HG03045 (cell line): ENCODE data around the gene RFK.
"Not testable (repeated sequence)": the region's sequence is repeated elsewhere in the genome, so short reads cannot be mapped to it uniquely, and the experiment has no call there.

Experiments
- ATAC-seq: cut with Tn5 transposase; IDR thresholded peaks from one replicate; pipeline ENCODE4 v1.9.1; 2021; ENCODE audit warnings: mild to moderate bottlenecking, moderate library complexity; ENCODE audit not compliant: unreplicated experiment

RFK gene

DNA sequence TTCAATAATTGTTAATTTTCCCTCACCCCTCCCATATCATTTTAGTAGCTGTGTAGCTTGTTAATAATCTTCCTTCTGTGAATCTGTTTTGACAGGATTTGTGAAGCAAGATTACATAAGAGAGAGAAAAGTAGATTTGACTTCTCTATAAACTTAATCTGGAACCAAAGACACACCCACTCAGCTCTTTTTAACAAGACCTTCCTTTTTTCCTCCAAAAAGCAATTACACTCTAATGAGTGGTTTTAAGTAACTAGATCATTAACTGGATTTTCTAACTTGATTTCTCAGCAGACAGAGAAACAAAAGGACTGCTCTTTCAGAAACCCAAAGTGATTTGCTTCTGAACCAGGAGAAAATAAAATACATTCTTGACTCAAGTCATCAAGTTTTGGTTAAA, 21.9 kb downstream of the RFK start:
- ATAC-seq = no peak

DNA sequence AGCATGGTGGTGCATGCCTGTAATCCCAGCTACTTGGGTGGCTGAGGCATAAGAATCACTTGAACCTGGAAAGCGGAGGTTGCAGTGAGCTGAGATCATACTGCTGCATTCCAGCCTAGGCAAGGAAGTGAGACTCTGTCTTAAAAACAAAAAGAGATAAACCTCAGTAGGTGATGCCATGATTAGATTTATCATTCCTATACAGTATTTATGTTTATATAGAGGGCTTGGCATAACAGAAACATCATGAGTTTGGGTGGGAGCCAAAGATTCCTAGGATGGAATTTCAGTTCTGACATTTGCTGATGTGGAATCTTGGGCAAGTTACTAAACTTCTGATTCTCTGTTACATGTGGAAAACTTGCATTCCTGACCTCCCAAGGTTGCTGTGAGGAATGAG, 22.3 kb downstream of the RFK start:
- no peak for ATAC-seq

DNA sequence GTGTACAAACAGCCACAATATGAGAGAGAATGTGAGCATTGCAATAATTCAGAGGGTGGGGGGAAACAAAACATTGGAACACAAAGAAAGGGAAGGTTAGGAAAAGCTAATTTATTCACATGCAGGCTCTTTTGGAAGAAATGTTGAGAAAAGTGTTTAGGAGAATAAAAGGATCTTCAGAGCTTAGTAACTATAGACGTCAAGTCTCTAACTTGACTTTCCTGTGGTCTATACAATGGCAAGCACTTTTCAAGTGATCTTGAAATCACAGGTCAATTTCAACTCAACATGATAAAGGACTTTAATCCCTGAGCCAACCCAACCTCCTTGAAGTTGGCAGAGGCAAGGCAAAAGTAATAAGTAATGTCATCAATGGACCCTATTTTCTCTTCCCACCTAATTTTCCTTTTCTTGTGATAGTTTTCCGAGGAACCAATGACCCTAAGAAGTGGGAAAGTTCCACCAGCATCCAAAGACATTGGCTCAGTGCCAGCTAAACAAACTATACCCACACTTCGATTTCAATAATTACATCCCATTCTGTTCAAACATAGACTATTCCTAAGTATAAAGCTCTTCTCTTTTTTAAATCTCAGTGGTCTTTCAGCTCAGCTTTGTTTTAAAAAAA, 23.7 kb downstream of the RFK start:
- no peak for ATAC-seq

DNA sequence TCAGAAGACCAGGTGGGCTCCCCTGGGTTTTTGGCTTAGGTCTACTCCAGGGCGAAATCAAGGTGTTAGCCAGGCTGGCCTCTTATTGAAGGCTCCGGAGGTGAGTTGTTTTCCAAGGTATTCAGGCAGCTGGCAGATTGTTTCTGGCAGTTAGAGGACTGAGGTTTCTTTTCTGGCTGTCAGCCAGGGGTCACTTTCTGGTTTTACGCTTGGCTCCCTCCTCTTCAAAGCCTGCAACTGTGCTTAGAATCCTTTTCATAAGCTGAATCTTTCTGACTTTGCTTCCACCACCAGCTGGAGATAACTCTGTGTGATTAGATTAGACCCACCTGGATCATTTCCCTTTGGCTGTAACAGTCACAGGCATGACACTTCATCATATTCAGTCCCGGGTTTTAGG, 24.6 kb downstream of the RFK start:
- ATAC-seq = no peak

DNA sequence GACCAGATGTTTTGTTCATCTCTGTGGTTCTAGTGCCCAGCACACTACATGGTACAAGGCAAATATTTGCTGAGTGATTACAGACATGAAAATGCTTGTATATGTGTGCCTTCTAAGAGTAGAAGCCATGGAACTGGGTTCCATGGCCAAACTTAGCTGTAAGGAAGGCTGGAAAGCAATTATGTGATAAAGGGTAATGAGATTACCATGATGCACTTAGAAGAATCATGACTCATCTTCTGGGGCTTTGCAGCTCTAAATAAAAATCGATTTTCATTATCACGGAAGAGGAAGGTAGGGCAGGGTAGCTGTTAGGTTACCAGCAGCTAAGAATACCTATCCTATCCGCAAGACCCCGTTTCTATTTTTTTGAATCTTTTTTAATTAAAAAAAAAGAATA, 28.0 kb downstream of the RFK start:
- ATAC-seq = no peak

DNA sequence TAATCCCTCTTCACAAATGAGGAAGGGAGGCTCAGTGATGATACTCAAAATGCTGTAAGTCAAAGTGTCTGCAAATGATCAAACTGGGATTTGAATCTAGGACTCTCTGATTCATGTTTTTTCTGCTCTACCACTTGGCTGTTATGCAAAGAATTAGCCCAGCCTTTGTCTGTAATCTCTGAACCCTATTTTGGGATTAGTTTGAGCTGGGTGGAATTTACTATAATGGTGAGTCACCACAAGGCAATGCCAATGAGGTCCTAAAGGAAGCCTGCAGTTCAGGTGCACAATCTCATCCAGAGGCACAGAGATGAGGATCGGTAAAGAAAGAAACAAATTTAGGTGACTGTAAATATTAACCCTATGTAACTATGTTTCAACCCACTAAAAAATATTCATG, 29.2 kb downstream of the RFK start:
- no peak for ATAC-seq

DNA sequence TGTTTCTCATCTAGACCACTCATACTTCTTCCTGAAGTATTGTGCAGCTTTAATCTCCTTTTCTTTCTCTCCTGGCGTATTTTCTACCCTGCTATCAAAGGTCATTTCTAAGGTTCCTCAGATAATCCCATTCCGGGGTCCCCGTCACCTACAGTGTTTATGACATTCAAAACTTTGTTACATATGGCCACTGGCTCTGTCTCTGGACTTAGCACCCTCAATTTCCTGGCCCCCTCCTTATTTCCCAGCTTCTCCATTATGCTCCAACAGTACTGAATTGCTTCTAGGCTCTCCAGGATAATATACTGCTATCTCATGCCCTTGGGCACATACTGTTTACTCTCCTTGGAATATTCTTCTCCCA, 31.2 kb downstream of the RFK start:
- no peak for ATAC-seq

DNA sequence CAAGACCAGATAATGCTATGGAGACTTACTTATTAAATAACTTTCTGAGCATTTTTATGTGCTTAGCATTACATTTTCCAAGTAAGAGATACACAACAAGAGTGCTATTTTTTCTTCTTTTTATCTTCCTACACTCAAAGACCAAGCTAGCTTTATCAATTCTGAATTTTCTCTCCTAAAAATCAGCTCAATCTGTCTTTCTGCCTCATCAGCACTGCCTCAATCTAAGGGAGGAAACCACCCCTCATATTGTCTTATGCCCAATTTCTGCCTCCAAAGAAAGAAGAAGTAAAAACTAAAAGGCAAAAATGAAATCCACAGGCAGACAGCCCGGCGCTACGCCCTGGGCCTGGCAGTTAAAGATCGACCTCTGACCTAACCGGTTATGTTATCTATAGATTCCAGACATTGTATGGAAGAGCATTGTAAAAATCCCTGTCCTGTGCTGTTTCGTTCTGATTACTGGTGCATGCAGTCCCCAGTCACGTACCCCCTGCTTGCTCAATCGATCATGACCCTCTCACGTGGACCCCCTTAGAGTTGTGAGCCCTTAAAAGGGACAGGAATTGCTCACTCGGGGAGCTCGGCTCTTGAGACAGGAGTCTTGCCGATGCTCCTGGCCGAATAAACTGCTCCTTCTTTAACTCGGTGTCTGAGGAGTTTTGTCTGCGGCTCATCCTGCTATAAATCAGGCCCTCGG, 31.7 kb downstream of the RFK start:
- ATAC-seq = not testable (repeated sequence)

DNA sequence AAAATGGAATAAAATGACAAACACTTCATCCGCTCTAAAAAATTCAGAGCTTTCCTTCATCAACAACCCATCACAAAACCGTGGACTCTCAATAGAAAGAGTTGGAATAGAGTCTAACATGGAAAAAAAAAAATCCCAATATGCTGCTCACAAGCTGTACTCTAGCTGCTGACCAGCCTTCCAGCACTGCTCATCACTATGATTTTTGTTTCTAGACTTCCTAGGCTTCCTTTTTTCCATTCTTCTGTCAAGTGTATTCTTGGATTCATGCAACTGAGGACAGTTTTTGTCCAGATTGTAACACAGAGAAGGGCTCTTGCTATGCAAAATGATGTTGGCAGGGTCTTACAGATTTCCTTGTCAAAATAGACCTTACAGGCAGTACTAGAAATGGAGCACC, 34.5 kb downstream of the RFK start:
- ATAC-seq = no peak

DNA sequence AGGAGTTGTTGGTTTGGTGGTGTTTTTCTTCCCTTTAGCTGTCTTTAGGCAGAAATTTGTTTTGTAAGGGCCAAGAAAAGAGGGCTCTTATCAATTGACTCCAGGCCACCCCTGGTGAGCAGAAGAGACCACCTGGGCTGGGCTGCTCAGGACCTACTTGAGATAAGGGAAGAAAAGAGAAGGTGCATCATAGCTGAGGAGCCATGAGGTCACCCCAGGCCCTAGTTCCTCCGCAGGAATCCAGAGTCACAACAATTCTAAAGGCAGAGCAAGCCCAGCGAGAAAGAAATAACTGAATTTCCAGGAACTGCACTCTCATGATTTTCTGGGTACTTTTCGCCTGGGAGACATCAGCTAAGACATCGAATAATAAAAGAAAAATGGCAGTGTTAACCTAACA, 34.9 kb downstream of the RFK start:
- ATAC-seq = no peak

DNA sequence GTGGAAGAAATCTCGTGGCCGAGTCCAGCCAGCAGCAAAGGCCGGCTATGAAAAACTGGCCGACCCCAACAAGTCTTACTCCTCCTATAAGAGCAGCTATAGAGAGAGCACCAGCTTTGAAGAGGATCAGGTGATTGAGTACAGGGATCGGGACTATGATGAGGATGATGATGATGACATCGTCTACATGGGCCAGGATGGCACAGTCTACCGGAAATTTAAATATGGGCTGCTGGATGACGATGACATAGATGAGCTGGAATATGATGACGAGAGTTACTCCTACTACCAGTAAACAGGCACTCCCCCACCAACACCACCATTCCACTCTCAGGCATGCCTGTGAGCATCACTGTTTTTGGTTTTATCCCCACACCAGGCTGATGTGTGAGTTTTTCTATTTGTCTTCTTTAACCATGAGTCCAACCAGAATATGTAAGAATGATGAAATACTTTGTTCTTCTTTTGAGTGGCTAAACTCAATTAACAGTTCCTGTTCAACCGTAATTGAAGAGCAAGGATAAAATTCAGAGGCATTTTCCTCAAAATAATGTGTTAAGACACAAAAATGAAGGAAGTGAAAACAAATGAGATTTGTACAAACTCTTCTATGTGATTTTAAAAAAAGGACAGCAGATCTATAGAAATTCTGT, 35.5 kb downstream of the RFK start:
- no peak for ATAC-seq

DNA sequence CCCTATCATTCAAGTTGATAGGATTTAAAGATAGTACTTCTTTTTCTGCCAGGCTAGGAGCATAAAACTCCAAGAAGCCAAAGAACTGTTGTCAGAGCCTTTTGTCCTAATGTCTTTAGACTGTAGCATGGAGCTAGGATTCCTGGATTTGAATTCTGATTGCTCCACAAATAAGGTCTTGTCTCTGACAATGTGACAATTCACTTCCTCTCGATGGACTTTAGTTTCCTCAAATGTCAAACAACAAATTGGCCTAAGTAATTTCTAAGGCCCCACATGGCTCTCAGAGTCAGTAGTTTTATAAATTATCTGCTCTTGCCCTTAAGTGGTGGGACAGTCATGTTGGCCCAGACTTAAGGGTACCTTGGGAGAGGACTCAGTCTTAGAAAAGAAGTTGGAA, 36.7 kb downstream of the RFK start:
- ATAC-seq = no peak

DNA sequence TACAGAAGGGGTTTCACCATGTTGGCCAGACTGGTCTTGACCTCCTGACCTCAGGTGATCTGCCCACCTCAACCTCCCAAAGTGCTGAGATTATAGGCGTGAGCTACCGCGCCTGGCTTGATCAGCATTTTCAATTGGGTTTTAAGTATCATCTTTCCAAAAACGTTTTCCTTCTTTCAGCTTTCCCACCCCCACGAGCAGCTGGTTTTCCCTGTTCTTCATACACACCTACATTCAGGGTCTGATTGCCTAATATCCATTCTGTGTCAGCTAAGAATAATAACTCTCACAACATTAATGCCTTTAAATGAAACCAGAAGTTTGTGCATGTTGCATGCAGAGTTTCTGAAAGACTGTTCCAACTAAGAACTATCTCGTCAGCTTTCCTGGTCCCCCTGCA, 38.3 kb downstream of the RFK start:
- ATAC-seq = no peak

DNA sequence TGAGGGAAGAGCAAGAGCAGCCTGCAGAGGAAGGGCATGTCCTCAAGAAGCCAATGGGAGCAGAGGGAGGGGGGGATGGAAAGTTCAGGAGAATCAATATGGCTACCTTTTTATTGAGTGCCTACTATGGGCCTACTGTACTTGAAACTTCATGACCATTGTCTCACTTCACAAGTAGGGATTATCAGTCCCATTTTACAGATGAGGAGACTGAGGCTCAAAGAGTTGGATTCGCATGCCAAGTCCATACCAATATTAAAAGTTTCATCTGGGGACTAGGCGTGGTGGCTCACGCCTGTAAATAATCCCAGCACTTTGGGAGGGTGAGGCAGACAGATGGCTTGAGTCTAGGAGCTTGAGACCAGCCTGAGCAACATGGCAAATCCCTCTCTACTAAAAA, 40.0 kb downstream of the RFK start:
- ATAC-seq = no peak

DNA sequence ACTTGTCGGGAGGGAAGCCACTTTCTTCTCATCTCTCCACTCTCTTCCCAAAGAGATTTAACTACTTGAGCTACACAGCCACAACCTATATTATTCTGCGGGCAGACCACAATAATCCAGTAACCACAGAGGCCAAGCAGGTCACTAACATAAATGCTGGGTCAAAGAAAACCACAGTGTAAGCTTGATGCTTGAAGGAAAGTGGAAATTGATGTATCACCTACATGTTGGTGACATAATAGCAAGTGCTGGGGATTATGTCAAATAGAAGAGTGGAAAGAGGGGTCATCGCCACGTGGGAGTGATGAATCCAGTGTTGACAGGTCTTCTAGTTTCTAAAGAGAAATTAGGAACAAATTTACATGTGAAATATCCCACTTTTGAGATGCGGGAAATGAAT, 40.9 kb downstream of the RFK start:
- ATAC-seq = no peak

DNA sequence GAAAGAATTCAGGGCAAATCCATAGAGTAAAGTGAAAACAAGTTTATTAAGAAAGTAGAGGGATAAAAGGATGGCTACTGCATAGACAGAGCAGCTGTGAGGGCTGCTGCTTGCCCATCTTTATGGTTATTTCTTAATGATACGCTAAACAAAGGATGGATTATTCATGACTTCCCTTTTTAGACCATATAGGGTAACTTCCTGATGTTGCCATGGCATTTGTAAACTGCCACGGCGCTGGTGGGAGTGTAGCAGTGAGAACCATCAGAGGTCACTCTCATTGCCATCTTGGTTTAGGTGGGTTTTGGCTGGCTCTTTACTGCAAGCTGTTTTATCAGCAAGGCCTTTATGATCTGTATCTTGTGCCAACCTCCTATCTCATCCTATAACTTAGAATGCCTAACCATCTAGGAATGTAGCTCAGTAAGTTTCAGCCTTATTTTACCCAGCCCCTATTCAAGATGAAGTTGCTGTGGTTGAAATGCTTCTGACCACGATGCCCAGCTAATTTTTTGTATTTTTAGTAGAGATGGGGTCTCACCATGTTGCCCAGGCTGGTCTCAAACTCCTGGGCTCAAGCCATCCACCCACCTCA, 42.1 kb downstream of the RFK start:
- no peak for ATAC-seq

DNA sequence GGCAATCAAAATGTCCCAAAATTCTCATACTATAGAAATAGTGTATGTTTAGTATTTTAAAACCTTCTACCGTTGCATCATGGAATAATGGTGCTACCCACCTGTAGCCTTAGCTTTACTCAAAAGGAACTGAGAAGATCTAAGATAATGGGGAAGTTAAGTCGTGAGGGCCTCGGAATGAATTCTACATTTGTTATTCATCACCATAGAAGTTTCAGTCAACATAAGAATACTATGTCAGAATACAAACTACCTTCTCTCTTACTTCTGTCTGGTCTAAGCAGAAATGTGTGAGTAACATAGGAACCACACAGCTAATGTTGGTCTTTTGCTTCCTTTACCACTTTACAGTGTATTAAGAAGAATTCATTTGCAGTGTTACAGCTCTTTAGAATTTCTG, 43.2 kb downstream of the RFK start:
- ATAC-seq = no peak

DNA sequence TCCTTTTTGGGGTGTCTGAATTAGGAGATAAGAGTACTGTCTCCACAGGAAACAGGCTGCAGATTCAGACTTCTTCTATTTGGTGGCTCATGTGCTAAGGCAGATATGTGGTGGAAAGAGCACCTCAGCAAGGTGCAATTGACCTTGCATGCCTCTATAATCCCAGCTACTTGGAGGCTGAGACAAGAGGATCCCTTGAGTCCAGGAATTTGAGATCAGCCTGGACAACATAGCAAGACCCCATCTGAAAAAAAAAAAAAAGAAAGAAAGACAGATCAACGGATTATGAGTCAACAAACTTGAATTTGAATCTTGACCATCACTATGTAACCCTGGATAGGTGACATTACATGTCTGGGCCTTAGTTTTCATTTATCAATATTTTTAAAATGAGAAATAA, 44.4 kb downstream of the RFK start:
- no peak for ATAC-seq

DNA sequence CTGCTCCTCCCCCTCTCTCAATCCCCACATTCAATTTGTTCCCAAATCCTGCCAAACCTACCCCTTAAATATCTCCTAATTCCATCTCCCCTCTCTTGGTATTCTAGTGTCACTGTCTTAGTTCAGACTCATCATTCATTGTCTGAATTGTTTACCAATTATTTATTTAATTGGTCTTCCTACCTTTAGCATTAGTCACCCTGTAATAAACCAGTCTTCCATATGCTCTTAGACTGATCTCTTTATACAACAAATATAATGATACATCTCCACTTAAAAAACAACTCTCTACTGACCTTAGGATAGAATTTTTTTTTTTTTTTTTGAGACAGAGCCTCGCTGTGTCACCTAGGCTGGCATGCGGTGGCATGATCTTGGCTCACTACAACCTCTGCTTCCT, 51.4 kb downstream of the RFK start:
- ATAC-seq = no peak

DNA sequence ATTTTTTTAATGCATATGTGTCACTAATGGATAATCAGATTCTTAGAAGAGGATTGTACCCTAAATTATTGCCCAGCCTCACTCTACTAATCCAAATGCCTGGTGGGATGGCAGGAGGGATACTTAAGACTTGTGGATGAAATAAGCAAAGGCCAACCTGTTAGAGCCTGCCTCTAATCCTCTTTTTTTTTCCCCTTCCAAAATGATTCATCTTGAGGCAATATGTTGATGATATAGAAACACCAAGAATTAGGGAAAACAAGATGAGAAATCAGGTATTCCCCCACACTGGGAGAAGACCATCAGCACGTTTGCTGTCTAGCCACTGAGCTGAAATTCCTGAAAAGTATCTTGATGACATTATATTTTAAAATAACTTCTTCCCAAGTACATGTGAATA, 52.0 kb downstream of the RFK start:
- ATAC-seq = no peak

DNA sequence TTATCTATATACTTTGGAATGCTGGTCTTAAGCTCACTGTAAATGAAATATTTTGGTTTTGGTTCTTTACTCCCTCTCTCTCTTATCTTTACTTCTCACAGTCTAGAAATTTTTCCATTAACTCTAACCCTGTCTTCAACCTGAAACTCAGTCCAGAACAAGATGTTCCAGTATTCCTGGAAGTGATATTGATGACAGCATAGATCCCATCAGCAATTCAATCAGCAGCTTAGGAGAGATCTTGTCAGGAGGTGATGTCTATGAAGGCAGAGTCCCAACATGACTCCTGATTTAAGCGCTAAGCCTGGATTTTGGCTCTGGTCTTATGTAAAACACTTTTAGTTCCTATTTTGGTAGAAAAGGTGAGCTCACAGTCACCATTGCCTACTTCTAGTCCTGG, 52.6 kb downstream of the RFK start:
- no peak for ATAC-seq

DNA sequence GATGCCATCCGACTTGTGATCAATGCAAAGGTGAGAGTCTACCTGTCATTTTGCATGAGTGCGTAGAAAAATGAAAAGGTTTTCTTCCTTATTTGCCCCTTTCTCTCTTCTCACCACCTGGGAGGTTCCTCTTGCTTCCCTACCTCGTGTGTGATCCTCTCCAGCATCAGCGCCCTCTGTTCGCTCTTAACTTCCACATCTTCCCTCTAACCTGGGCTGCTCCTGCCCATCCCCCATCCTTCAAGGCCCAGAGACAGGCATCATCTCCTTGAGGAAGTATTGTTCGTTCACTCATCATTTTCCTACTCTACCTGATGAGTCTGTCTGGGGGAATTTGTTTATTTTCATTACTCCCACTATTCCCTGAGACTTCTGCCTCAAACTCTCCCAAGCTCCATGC, 55.8 kb downstream of the RFK start:
- ATAC-seq = no peak
